ENCODE measurements around the gene BCKDK.
"Not testable (repeated sequence)": the region's sequence is repeated elsewhere in the genome, so short reads cannot be mapped to it uniquely, and the experiment has no call there.

The BCKDK gene

DNA sequence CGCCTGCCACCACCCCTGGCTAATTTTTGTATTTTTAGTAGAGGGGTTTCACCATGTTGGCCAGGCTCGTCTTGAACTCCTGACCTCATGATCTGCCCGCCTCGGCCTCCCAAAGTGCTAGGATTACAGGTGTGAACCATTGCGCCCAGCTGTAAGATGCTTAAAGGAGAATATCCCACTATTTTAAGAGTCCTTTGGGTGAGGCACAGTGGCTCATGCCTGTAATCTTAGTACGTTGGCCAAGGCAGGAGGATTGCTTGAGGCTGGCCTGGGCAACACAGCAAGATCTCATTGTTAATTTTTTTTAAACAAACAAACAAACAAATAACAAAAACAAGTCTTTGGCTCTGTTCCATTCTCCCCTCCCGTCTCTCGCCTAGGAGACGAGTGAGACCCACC lies 32.9 kb downstream of the BCKDK start:
- H3K36me3 ChIP-seq (ENCODE audit: control insufficient read depth in 2 of 2, insufficient read depth in 1 of 2, low read length in 2 of 2); H3K4me3 ChIP-seq (ENCODE audit: low read depth, low read length); H3K9me3 ChIP-seq (ENCODE audit: control insufficient read depth, insufficient read depth, low read depth, low read length); H3K4me1 ChIP-seq (ENCODE audit: control insufficient read depth, insufficient read depth, low read length): not testable (repeated sequence)
- TF ChIP-seq ZNF18 (tag by site-specific recombination; IDR thresholded peaks at IDR 0.05): 0 out of 2 replicates have a peak, but pooled peaks have one; percentile 49
- peak overlapping the region; percentile 25; the same call in 1 of the 2 replicates for H3K27ac ChIP-seq (ENCODE audit: extremely low read depth, low read depth, low read length)
- ChIA-PET POLR2A (interaction anchor here (3.0 to 4.8 kb wide), 2 partner anchors 24 to 38 kb away, joined by 104 to 107 read pairs; partner anchors contain the start of genes FUS and KAT8), CTCF (interaction anchor here (0.8 to 3.0 kb wide), 7 partner anchors 14 to 242 kb away, joined by 3 to 20 read pairs (median 5); partner anchors contain the start of genes BCKDK, ZNF646 and ZNF668)

DNA sequence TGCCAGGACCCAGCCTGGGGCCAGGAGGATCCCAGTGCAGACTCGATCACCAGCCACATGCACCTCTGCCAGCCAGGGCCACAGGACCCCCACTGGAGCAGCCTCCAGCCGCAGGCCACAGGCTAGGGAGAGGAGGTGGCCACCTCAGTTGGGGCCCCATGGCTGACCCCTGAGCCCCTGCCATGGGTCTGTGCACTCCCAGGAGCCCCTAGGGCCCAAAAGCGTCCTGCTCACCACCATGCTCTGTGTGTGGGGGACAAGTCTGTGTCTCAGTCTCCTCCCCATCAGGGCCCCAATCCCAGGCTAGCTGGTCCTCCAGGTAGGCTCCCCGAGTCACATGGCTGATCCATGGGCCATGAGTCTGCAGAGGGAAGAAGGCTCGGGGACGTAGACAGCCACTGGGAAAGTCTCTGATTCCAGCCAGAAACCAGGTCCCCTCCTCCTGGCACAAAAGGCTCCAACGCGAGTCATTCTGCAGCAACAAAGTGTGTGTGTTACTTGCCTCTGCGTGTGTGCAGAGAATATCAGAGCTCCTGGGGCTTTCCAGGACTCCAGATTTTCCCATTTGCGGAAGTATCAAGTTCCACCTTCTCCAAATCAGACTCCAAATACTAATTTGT lies 33.4 kb downstream of the BCKDK start:
- Histone ChIP-seq H3K36me3 (ENCODE audit: control insufficient read depth in 2 of 2, insufficient read depth in 1 of 2, low read length in 2 of 2) (no peaks in the 10 kb centered on the region), H3K27ac (ENCODE audit: extremely low read depth, low read depth, low read length) (peak overlapping the region; percentile 25; the same call in 1 of the 2 replicates), H3K4me1 (ENCODE audit: control insufficient read depth, insufficient read depth, low read length) (no peaks in the 10 kb centered on the region; the same call in 1 of the 2 replicates), H3K4me3 (ENCODE audit: low read depth, low read length) (no peak overlapping the region), H3K9me3 (ENCODE audit: control insufficient read depth, insufficient read depth, low read depth, low read length) (no peaks in the 10 kb centered on the region)
- TF ChIP-seq ZNF138 (tag by site-specific recombination; IDR thresholded peaks at IDR 0.05; ENCODE audit: borderline replicate concordance) (no peak), GLIS2 (tag by site-specific recombination; IDR thresholded peaks at IDR 0.05) (0 out of 2 replicates have a peak, but pooled peaks have one; percentile 31), ZNF544 (tag by site-specific recombination; IDR thresholded peaks at IDR 0.05) (no peak), ZNF548 (tag by site-specific recombination; IDR thresholded peaks at IDR 0.05) (no peak), ZNF341 (tag by site-specific recombination; IDR thresholded peaks at IDR 0.05; ENCODE audit: low read depth) (0 out of 2 replicates have a peak, but pooled peaks have one; percentile 13), ZNF530 (tag by site-specific recombination; IDR thresholded peaks at IDR 0.05; ENCODE audit: low read depth) (no peak), ZNF350 (tag by site-specific recombination; IDR thresholded peaks at IDR 0.05) (no peak), ZNF211 (tag by site-specific recombination; IDR thresholded peaks at IDR 0.05; ENCODE audit: low read depth) (no peak), ZNF571 (tag by site-specific recombination; IDR thresholded peaks at IDR 0.05) (no peak), SCRT2 (tag by site-specific recombination; IDR thresholded peaks at IDR 0.05) (no peak), ZNF248 (tag by site-specific recombination; IDR thresholded peaks at IDR 0.05) (no peak), RBAK (tag by site-specific recombination; IDR thresholded peaks at IDR 0.05) (no peak), ZNF274 (IDR thresholded peaks at IDR 0.05; ENCODE audit: low read length) (no peak), ZNF274 (tag by site-specific recombination; IDR thresholded peaks at IDR 0.05; ENCODE audit: borderline replicate concordance) (no peak), ZSCAN23 (tag by site-specific recombination; IDR thresholded peaks at IDR 0.05) (no peak), ZNF335 (tag by site-specific recombination; conservative IDR thresholded peaks at IDR 0.05) (peak; percentile 42), GLIS1 (tag by site-specific recombination; IDR thresholded peaks at IDR 0.05) (peak; percentile 39; the same call in 1 of the 2 replicates), ZNF560 (tag by site-specific recombination; IDR thresholded peaks at IDR 0.05; ENCODE audit: borderline replicate concordance) (no peak), ZNF426 (tag by site-specific recombination; IDR thresholded peaks at IDR 0.05) (no peak), ZNF26 (tag by site-specific recombination; IDR thresholded peaks at IDR 0.05) (no peak)
- POLR2A ChIA-PET: interaction anchor here (0.6 to 4.8 kb wide), 32 partner anchors 9 to 871 kb away, joined by 3 to 107 read pairs (median 5); partner anchors contain the start of genes ARMC5, BCKDK, FUS and HSD3B7
- CTCF ChIA-PET: interaction anchor here (0.6 to 3.0 kb wide), 39 partner anchors 8 to 731 kb away, joined by 3 to 24 read pairs (median 4); partner anchors contain the start of genes FUS, KAT8, PRSS36 and ZNF646

Data from HEK293 (cell line).